HG03342 (cell line): ENCODE data around the gene XPA.
"Not testable (repeated sequence)": the region's sequence is repeated elsewhere in the genome, so short reads cannot be mapped to it uniquely, and the experiment has no call there.

Experiments
- ATAC-seq: cut with Tn5 transposase; IDR thresholded peaks from one replicate; pipeline ENCODE4 v1.9.1; 2021; ENCODE audit warnings: mild to moderate bottlenecking, moderate library complexity; ENCODE audit not compliant: unreplicated experiment

XPA gene

DNA sequence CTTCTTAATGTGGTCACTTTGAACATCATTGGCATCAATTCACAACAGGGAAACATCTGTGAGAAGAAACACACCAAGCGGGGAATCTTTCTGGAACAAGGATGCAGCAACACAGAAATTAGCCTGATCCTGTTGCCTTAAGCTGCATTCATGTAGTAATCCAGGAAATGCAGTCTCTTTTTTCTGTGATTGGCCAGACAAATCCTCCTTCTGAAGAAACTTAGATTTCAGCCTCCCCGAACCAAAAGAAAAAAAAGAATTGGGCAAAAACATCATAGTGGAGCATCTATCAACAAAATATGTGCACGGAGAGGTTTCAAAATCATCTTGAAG lies 7.2 kb upstream of the XPA start:
- ATAC-seq = no peak

DNA sequence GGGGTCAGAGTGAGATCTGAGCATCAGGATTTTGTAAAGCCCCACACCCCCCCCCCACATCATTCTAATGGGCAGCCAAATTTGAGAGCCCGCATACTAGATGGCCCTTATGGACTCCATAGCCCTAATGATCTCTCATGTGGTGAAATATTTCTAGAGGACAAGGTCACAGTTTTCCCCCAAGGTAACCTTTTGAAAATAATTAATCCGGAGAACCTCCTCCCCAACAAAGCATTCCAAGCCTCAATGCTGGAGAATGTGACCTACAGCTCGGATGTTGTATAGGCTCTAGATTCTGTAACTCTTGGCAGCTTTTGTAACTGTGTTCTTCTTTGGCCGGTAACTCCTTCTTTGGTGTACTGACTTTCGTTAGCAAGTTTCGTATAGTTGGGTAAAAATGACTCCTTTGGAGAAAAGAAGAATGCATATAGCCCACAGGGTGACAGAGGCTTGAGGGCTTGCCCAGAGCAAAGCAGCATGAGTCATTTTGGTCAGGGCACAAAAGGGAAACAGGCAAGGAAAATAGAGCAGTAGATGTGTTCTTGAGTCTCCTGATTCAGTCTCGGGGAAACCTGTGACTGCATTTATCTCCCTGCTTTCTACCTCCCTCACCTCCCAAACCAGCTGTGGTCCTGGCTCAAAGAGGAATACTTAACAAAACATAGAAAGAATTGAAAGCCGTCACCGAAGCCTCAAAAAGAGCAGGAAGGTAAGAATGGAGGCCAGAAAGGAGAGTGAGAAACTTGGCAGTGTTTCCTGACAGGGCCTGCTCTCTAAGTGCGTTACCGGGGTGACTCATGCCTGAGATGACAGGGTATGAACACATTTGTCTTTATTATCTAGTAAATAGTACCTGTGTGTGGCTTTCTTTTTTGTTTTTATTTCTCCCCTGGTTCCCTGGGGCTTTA lies 6.6 kb upstream of the XPA start:
- peak; percentile 50 for ATAC-seq

GRCh38 chr9:97699824-97700223 lies 2.7 kb upstream of the XPA start:
- ATAC-seq = not testable (repeated sequence)

GRCh38 chr9:97699281-97699680 lies 2.1 kb upstream of the XPA start:
- not testable (repeated sequence) for ATAC-seq

DNA sequence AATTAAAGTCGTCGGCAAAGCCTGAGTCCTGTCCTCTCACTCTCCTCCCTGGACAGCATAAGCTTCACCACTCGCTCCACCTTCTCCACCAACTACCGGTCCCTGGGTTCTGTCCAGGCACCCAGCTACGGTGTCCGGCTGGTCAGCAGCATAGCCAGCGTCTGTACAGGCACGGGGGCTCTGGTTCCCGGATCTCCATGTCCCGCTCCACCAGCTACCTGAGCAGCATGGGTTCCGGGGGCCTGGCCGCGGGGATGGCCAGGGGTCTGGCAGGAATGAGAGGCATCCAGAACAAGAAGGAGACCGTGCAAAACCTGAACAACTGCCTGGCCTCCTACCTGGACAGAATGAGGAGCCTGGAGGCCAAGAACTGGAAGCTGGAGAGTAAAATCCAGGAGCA lies 1.7 kb upstream of the XPA start:
- no peak for ATAC-seq

DNA sequence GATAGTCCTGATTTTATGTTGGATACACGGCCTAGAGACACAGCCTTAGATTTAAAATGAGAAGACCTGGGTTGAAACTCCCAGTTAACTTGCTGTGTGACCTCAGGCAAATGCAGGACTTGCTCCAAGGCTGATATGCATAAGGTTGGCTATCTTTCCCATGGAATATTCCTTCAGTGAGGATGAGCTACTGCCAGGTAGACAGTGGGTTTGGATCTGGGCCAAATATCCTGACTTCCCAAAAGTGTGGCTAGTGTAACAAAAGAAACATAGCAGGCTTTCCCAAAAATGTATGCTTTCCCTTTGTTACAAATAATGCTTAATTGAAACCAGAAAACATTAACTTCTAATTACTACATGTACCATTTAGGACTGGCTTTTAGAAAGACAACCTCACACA lies 697 bp upstream of the XPA start:
- no peak for ATAC-seq

GRCh38 chr9:97695995-97696802 lies 941 bp downstream of the XPA start:
- no peak for ATAC-seq

DNA sequence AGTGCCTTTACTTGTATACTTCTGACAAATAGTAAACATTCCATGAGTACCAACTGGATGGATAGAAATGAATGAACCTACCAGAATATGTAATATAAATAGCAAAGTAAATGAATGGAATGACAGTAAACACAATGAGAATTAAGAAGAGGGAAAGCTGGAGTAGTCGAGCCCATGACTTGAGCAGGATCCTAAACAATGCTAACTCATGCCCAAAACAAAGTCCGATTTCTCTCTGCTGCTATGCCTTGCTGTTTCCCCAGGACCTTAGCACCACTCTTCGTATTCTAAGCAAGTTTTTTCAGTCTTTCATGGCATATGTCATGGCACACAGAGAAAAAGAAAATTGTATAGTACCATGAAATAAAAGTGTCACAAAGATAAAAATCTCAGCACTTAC lies 1.8 kb downstream of the XPA start:
- ATAC-seq = no peak

DNA sequence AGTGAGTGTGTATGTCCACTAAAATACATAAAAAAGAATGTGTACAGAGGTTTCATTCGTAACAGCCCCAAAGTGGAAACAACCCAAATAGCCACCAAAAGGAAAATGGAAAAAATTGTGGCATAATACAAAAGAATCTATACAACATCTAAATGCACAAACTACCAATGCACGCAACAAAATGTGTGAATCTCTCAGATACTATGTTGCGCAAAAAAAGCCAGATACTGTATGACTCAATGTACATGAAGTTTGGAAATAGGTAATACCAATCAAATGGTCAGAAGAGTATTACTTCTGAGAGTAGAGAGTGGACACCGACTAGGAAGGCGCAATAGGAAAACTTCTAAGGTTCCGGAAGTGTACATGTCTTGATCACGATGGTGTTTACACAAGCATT lies 2.4 kb downstream of the XPA start:
- no peak for ATAC-seq

GRCh38 chr9:97689401-97690180 lies 7.5 kb downstream of the XPA start:
- ATAC-seq = no peak

DNA sequence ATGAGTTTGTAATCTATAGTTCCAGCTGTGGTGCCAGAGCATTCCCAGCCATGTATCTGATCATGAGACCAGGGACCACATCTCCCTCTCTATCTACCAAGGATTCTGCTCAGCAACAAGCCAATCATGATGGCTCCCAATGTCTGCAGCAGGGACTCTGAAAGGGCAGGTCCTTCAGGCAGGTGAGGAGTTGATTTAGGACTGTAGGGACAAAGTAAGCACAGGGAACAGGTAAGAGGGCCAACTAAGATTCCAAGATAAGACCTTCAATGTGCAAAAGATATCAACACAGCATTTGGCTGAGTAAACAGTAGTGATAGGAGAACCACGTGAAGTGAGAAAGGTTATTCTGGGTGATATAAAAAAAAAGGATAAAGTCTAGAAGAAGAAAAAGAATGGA lies 8.5 kb downstream of the XPA start:
- ATAC-seq = no peak

GRCh38 chr9:97682242-97682641 lies 14.9 kb downstream of the XPA start:
- ATAC-seq = no peak

DNA sequence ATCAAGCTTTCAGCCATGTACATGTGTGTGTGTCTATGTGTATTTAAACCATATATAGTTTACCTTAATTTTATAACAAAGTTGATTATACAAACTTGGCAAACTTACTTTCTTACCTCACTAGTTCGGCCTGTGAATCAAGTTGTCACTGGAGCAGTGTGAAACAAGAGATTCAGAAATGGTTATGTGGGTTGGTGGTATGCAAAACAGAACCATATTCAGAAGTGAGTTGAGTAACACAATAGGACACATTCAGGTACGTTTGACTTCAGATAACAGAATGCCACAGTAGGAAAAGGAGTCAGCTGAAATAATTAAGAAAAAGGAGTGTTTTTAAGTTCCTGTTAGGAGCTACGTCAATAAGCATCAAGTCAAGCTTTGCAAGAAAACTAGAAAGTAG lies 21.5 kb downstream of the XPA start:
- no peak for ATAC-seq

- ATAC-seq = no peak
Observed at GRCh38 chr9:97673922-97674321, 23.2 kb downstream of the XPA start.

DNA sequence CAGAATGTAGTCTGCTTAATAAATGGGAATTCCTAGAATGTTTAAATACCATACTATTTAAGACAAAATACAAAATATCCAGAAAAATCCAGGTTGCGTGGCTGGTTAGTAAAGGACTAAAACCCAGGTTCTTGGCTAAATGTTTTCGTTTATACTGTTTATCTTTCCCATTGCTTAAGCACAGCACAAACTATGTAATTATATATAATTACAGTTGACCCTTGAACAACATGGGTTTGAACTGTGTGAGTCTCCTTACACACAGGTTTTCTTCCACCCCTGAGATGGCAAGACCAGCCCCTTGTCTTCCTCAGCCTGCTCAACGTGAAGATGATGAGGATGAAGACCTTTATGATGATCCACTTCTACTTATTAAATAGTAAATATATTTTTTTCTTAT lies 24.7 kb downstream of the XPA start:
- ATAC-seq = no peak

DNA sequence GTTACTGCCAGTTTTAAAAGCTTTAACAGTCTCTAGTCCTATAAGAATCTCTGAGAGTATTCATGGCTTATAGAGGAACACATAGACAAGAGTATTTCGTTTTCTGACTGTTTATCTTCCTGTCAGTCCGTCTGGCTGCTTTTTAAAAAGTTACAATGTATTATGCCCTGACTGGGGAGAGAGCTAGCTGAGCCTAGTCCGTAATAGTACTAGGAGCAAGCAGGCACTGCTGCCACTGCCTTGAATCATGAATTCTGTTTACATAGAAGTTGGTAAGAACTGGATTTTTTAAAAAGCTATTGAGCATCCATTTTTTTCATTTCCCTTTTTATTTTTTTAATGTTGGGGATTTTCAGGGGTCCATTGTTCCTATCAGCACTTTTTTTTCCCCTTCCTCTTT lies 26.6 kb downstream of the XPA start:
- ATAC-seq = no peak

- ATAC-seq = no peak
Observed at GRCh38 chr9:97668485-97668884, 28.7 kb downstream of the XPA start.

DNA sequence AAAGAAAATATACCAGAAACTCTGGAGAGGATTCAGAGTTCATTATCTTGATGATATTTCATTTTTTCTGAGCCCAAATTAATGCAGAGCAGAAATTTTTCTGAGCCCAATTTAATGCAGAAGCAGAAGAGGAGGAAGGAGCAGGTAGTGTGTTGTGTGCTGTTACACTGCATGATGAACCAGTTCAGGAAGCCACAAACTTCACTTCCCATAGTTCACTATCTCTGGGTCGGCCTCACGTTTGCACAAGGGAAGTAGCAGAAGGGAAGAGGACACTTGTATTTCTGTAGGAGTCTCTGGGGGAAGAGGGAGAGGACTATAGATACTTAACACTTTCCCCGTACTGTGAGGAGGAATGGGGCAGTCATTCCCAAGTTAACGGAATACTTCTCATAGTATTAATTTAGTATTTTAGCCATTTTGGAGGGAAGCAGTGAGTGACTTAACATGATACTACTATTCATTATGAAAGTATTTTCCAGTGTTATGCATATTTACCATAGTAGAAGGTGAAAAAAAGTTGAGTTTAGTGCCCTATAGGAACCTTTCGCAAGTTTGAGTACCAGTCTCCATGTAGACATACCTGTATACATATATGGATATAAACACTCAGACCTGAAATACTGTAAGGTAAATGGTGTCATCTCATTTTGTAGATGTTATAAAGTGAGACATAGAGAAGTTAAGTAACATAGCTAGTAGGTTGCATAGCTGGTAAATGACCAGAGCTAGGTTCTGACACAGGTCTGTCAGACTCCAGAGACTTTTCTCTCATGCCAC lies 30.0 kb downstream of the XPA start:
- ATAC-seq = no peak

GRCh38 chr9:97665742-97666141 lies 31.4 kb downstream of the XPA start:
- no peak for ATAC-seq

GRCh38 chr9:97660847-97661246 lies 36.3 kb downstream of the XPA start:
- no peak for ATAC-seq

DNA sequence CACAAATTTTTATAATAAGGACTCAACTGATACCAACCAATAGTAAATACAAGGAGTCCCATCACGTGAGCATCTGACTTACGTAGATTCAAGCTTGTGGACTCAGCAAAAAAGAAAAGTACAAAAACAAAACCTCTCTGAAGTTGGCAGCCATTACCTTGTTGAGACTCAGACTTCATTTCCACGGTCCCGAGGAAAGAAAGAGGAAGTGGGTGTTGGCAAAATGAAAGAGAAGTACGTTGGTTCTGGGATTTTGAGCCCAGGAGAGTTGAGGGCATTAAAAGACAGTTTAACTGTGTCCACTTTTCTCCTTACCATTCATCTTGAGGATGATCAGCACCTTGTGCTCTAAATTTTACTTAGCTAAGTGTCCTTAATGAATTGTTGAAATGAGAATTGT lies 36.8 kb downstream of the XPA start:
- ATAC-seq = no peak
